Parathyroid adenoma (tissue), 2 donors: Measurements from ENCODE around the gene DLGAP4.

ENCODE experiments used
- H2AFZ ChIP-seq: fragments of 300-600 bp; sonication (generic); one replicate; pipeline ENCODE4 v1.7.0; 2017; ENCODE audit warnings: antibody characterized with exemption, mild to moderate bottlenecking
- H3K27ac ChIP-seq: fragments of 300-600 bp; sonication (generic); one replicate; pipeline ENCODE4 v1.7.0; 2017
- H3K27me3 ChIP-seq: fragments of 300-600 bp; sonication (generic); one replicate; pipeline ENCODE4 v1.7.0; 2017; ENCODE audit warnings: low read length; ENCODE audit not compliant: control insufficient read depth, insufficient read depth
- H3K36me3 ChIP-seq: fragments of 300-600 bp; sonication (generic); one replicate; pipeline ENCODE4 v1.7.0; 2017; ENCODE audit warnings: low read length; ENCODE audit not compliant: control insufficient read depth, insufficient read depth
- H3K4me1 ChIP-seq: fragments of 300-600 bp; sonication (generic); one replicate; pipeline ENCODE4 v1.7.0; 2017; ENCODE audit warnings: control low read depth
- H3K4me2 ChIP-seq: fragments of 300-600 bp; sonication (generic); one replicate; pipeline ENCODE4 v1.7.0; 2017; ENCODE audit warnings: low read length
- H3K4me3 ChIP-seq: fragments of 300-600 bp; sonication (generic); one replicate; pipeline ENCODE4 v1.7.0; 2017; ENCODE audit warnings: low read depth, low read length
- H3K79me2 ChIP-seq: fragments of 300-600 bp; sonication (generic); one replicate; pipeline ENCODE4 v1.7.0; 2017; ENCODE audit warnings: control low read depth
- H3K9ac ChIP-seq: fragments of 300-600 bp; sonication (generic); one replicate; pipeline ENCODE4 v1.7.0; 2017; ENCODE audit warnings: mild to moderate bottlenecking
- H3K9me3 ChIP-seq: fragments of 300-600 bp; sonication (generic); one replicate; pipeline ENCODE4 v1.7.0; 2017; ENCODE audit warnings: low read length; ENCODE audit not compliant: control insufficient read depth
- CTCF ChIP-seq: fragments of 300-600 bp; sonication (generic); IDR thresholded peaks from one replicate; pipeline ENCODE4 v1.7.0; 2017; ENCODE audit warnings: antibody characterized with exemption, mild to moderate bottlenecking
- donor health status: primary hyperparathyroidism.

Gene DLGAP4

GRCh38 chr20:36361406-36361805 lies 55.3 kb downstream of the DLGAP4 start:
- no peak overlapping the region for H2AFZ ChIP-seq
- H3K4me3 ChIP-seq = no peak overlapping the region
- no peaks in the 10 kb centered on the region for H3K4me1 ChIP-seq
- H3K27me3 ChIP-seq = no peaks in the 10 kb centered on the region
- no peak overlapping the region for H3K9ac ChIP-seq
- H3K4me2 ChIP-seq = no peak overlapping the region
- no peak for TF ChIP-seq CTCF
- H3K27ac ChIP-seq = no peak overlapping the region
- H3K36me3 ChIP-seq = no peaks in the 10 kb centered on the region
- no peaks in the 10 kb centered on the region for H3K79me2 ChIP-seq
- no peaks in the 10 kb centered on the region for H3K9me3 ChIP-seq

GRCh38 chr20:36362261-36362660 lies 56.1 kb downstream of the DLGAP4 start:
- Histone ChIP-seq H3K27ac (no peak overlapping the region), H3K4me2 (no peak overlapping the region), H3K4me1 (no peaks in the 10 kb centered on the region), H3K36me3 (no peaks in the 10 kb centered on the region), H3K27me3 (no peaks in the 10 kb centered on the region), H3K9ac (no peak overlapping the region), H3K4me3 (no peak overlapping the region), H2AFZ (no peak overlapping the region), H3K79me2 (no peaks in the 10 kb centered on the region), H3K9me3 (no peaks in the 10 kb centered on the region)
- TF ChIP-seq CTCF = no peak

- H3K4me1 ChIP-seq = no peaks in the 10 kb centered on the region
- TF ChIP-seq CTCF = no peak
- no peaks in the 10 kb centered on the region for H3K27me3 ChIP-seq
- H3K9me3 ChIP-seq = no peaks in the 10 kb centered on the region
- no peak overlapping the region for H2AFZ ChIP-seq
- H3K9ac ChIP-seq = no peak overlapping the region
- no peak overlapping the region for H3K4me3 ChIP-seq
- no peak overlapping the region for H3K4me2 ChIP-seq
- H3K79me2 ChIP-seq = no peaks in the 10 kb centered on the region
- H3K36me3 ChIP-seq = no peaks in the 10 kb centered on the region
- H3K27ac ChIP-seq = no peak overlapping the region
Measured at GRCh38 chr20:36362978-36363713, 57.0 kb downstream of the DLGAP4 start.

GRCh38 chr20:36364506-36364905 lies 58.4 kb downstream of the DLGAP4 start:
- Histone ChIP-seq H3K27ac (no peak overlapping the region), H3K4me1 (no peaks in the 10 kb centered on the region)
- no peak for TF ChIP-seq CTCF

More at GRCh38 chr20:36364506-36364905, 58.4 kb downstream of the DLGAP4 start:
- Histone ChIP-seq H3K79me2 (no peaks in the 10 kb centered on the region), H3K9ac (no peak overlapping the region), H3K4me2 (no peak overlapping the region), H3K27me3 (no peaks in the 10 kb centered on the region), H3K4me3 (no peak overlapping the region), H2AFZ (no peak overlapping the region), H3K9me3 (no peaks in the 10 kb centered on the region), H3K36me3 (no peaks in the 10 kb centered on the region)
